ENCODE measurements around the gene TOMM22. TPM values are rescaled to one million over a fixed set of nuclear protein-coding genes. Genes with fewer than 3 reads are reported as not detected.
A peak's percentile ranks its signal among the peaks of the same experiment; 100 is the strongest.

Gene TOMM22
- total and polyA plus RNA-seq, 7 donors = 39.5 to 125 (median 69.1) TPM

GRCh38 chr22:38734421-38735100 lies 52.8 kb downstream of the TOMM22 start:
- TF ChIP-seq CTCF (IDR thresholded peaks at IDR 0.05) = no peak
- Histone ChIP-seq H3K4me1 (peaks cover 44% of the 10 kb centered on the region), H3K27ac (peak overlapping the region; percentile 79), H3K4me3 (no peak overlapping the region), H3K9me3 (no peaks in the 10 kb centered on the region), H3K36me3 (ENCODE audit: insufficient read depth in 1 of 2, low read depth in 1 of 2) (peaks cover 5 to 76% of the 10 kb centered on the region in 2 donors), H3K27me3 (ENCODE audit: insufficient read depth in 3 of 3, low read length in 2 of 3) (no peaks in the 10 kb centered on the region)
- ATAC-seq (no peak), DNase-seq (peak in 1 of 2 donors; percentile 37)
- intact Hi-C loops (cut with DNase I) = loop anchor here in 1 of 2 donors (2.0 kb wide), 1 partner anchor 20 kb away; the partner anchor contains the start of gene SUN2
- WGBS, 3 donors = 78 to 87% (median 87%) methylated on average over 13 of the region's 13 CpGs

Other genes starting within 250 kb of the TOMM22 start
- gene KCNJ4, start 226.8 kb upstream of the TOMM22 start, total RNA-seq = not detected
- gene KCNJ4, start 226.8 kb upstream of the TOMM22 start, polyA plus RNA-seq = under 1 TPM in 1 of 3 donors, not detected in 2; 0.01 TPM
- 1 to 10 TPM in 2 of 4 donors, under 1 TPM in 2; 0.80 to 1.9 (median 1.2) TPM for gene KDELR3, start 213.9 kb upstream of the TOMM22 start, total RNA-seq
- gene KDELR3, start 213.9 kb upstream of the TOMM22 start, polyA plus RNA-seq = 1 to 10 TPM in 1 of 3 donors, under 1 TPM in 2; 0.53 to 1.1 (median 0.75) TPM
- 100 to 1,000 TPM; 127 to 173 (median 150) TPM for gene DDX17, start 175.6 kb upstream of the TOMM22 start, total RNA-seq
- gene DDX17, start 175.6 kb upstream of the TOMM22 start, polyA plus RNA-seq = 10 to 100 TPM; 41.4 to 87.7 (median 49.5) TPM
- gene DMC1, start 111.8 kb upstream of the TOMM22 start, total RNA-seq = under 1 TPM; 0.22 to 0.54 (median 0.43) TPM
- under 1 TPM; 0.09 to 0.91 (median 0.12) TPM for gene DMC1, start 111.8 kb upstream of the TOMM22 start, polyA plus RNA-seq
- under 1 TPM; 0.05 to 0.34 (median 0.24) TPM for gene FAM227A, start 25.6 kb upstream of the TOMM22 start, total RNA-seq
- gene FAM227A, start 25.6 kb upstream of the TOMM22 start, polyA plus RNA-seq = under 1 TPM; 0.03 to 0.32 (median 0.05) TPM
- 10 to 100 TPM; 15.4 to 22.9 (median 16.5) TPM for gene CBY1, start 25.3 kb upstream of the TOMM22 start, total RNA-seq
- gene CBY1, start 25.3 kb upstream of the TOMM22 start, polyA plus RNA-seq = 10 to 100 TPM; 22.8 to 39.5 (median 24.5) TPM
- gene JOSD1, start 19.0 kb downstream of the TOMM22 start, total RNA-seq = 10 to 100 TPM; 16.7 to 27.6 (median 24.4) TPM
- 10 to 100 TPM; 14.3 to 58.5 (median 37.5) TPM for gene JOSD1, start 19.0 kb downstream of the TOMM22 start, polyA plus RNA-seq
- 10 to 100 TPM; 19.3 to 46.1 (median 41.1) TPM for gene GTPBP1, start 24.0 kb downstream of the TOMM22 start, total RNA-seq
- 10 to 100 TPM; 16.4 to 24.3 (median 17.4) TPM for gene GTPBP1, start 24.0 kb downstream of the TOMM22 start, polyA plus RNA-seq
- 100 to 1,000 TPM in 3 of 4 donors, 10 to 100 TPM in 1; 57.6 to 152 (median 106) TPM for gene SUN2, start 74.0 kb downstream of the TOMM22 start, total RNA-seq
- gene SUN2, start 74.0 kb downstream of the TOMM22 start, polyA plus RNA-seq = 100 to 1,000 TPM in 1 of 3 donors, 10 to 100 TPM in 2; 64.9 to 142 (median 93.6) TPM
- gene DNAL4, start 112.2 kb downstream of the TOMM22 start, total RNA-seq = 1 to 10 TPM; 3.5 to 6.4 (median 4.7) TPM
- 10 to 100 TPM in 2 of 3 donors, 1 to 10 TPM in 1; 4.2 to 13.9 (median 11.8) TPM for gene DNAL4, start 112.2 kb downstream of the TOMM22 start, polyA plus RNA-seq
- 1 to 10 TPM in 1 of 4 donors, under 1 TPM in 3; 0.15 to 1.7 (median 0.61) TPM for gene NPTXR, start 162.1 kb downstream of the TOMM22 start, total RNA-seq
- under 1 TPM; 0.35 to 0.53 (median 0.39) TPM for gene NPTXR, start 162.1 kb downstream of the TOMM22 start, polyA plus RNA-seq
- gene CBX6, start 190.3 kb downstream of the TOMM22 start, total RNA-seq = 10 to 100 TPM; 15.1 to 21.0 (median 17.4) TPM
- gene CBX6, start 190.3 kb downstream of the TOMM22 start, polyA plus RNA-seq = 10 to 100 TPM in 1 of 3 donors, 1 to 10 TPM in 2; 5.2 to 17.1 (median 5.4) TPM

Data from psoas muscle (tissue), 8 donors.